Caco-2 (cell line): ENCODE results near the gene C17orf78. TPM values are rescaled to one million over a fixed set of nuclear protein-coding genes. Genes with fewer than 3 reads are reported as not detected.

ENCODE experiments used
- BruUV-seq: library from RNA; stranded (reverse); fragments of 400-500 nt; replicated peaks from 2 replicates; lab custom pipeline; 2021; lab: Mats Ljungman, UMichigan
- CTCF ChIA-PET: fragments of 300-600 bp; sonication (Branson Sonifier 250); formaldehyde crosslinking; loops from one replicate; lab custom pipeline; 2022; ENCODE audit warnings: antibody characterized with exemption; lab: Charles Lee
- POLR2A ChIA-PET: fragments of 300-600 bp; sonication (Branson Sonifier 250); formaldehyde crosslinking; loops from one replicate; lab custom pipeline; 2022; ENCODE audit warnings: antibody characterized with exemption; lab: Charles Lee
- DNase-seq, 2 experiments: peaks; one replicate each; pipeline versions ENCODE4 v3.0.0 to v3.0.0-alpha.2; 2020 to 2022
- H3K27me3 ChIP-seq: replicated peaks from 2 replicates; pipeline ENCODE4 v1.6.0; 2011; ENCODE audit warnings: low read length; ENCODE audit not compliant: control insufficient read depth, insufficient read depth
- H3K36me3 ChIP-seq: 2 replicates; pipeline ENCODE4 v1.5.1; 2011; ENCODE audit warnings: low read length; ENCODE audit not compliant: control insufficient read depth, insufficient read depth
- H3K4me1 ChIP-seq: fragments of 250-450 bp; sonication (Bioruptor Pico); 2 replicates; pipeline ENCODE4 v1.5.1; 2020; ENCODE audit warnings: mild to moderate bottlenecking
- H3K4me3 ChIP-seq: 2 replicates; pipeline ENCODE4 v1.5.1; 2011; ENCODE audit warnings: low read depth, mild to moderate bottlenecking, control low read depth, low read length
- H3K9me3 ChIP-seq: fragments of 250-450 bp; sonication (Bioruptor Pico); 2 replicates; pipeline ENCODE4 v1.5.1; 2020; ENCODE audit warnings: mild to moderate bottlenecking, moderate library complexity
- H3K27ac Mint-ChIP-seq: one replicate; pipeline ENCODE4 v1.8.0; 2022; ENCODE audit warnings: mixed read lengths; ENCODE audit not compliant: unreplicated experiment
- H3K27me3 Mint-ChIP-seq: one replicate; pipeline ENCODE4 v1.8.0; 2022; ENCODE audit warnings: mixed read lengths; ENCODE audit not compliant: insufficient read depth, unreplicated experiment
- H3K36me3 Mint-ChIP-seq: one replicate; pipeline ENCODE4 v1.8.0; 2022; ENCODE audit warnings: mild to moderate bottlenecking, mixed read lengths; ENCODE audit not compliant: insufficient read depth, unreplicated experiment
- H3K4me1 Mint-ChIP-seq: one replicate; pipeline ENCODE4 v1.8.0; 2022; ENCODE audit warnings: low read depth, mixed read lengths; ENCODE audit not compliant: unreplicated experiment
- H3K4me3 Mint-ChIP-seq: one replicate; pipeline ENCODE4 v1.8.0; 2022; ENCODE audit warnings: mild to moderate bottlenecking, moderate library complexity, mixed read lengths; ENCODE audit not compliant: unreplicated experiment
- H3K9me3 Mint-ChIP-seq: one replicate; pipeline ENCODE4 v1.8.0; 2022; ENCODE audit warnings: mixed read lengths; ENCODE audit not compliant: unreplicated experiment
- CTCF ChIP-seq, 2 experiments: fragments of 200-600 bp in 1 of 2; IDR thresholded peaks; 1 replicate in 1 of 2; 2 replicates in 1 of 2; pipeline versions ENCODE4 v1.5.1 to v1.8.0; 2011 to 2022; ENCODE audit warnings: antibody characterized with exemption in 1 of 2, control low read depth in 1 of 2, inconsistent platforms in 1 of 2, low read depth in 1 of 2, low read length in 1 of 2, mild to moderate bottlenecking in 1 of 2, moderate library complexity in 1 of 2; ENCODE audit not compliant: insufficient read depth in 1 of 2, severe bottlenecking in 1 of 2, unreplicated experiment in 1 of 2
- intact Hi-C: fragments of 100-400 bp; cut with micrococcal nuclease; formaldehyde crosslinking; loops from one replicate; pipeline ENCODE4 v1.10.0; 2022; ENCODE audit not compliant: unreplicated experiment
- total RNA-seq: library from RNA; stranded (reverse); gene quantifications from 2 replicates; pipeline ENCODE4 v1.2.3, GENCODE V29; 2022

Gene C17orf78
- total RNA-seq, 1 experiment from 2014 or later, result not detected

DNA sequence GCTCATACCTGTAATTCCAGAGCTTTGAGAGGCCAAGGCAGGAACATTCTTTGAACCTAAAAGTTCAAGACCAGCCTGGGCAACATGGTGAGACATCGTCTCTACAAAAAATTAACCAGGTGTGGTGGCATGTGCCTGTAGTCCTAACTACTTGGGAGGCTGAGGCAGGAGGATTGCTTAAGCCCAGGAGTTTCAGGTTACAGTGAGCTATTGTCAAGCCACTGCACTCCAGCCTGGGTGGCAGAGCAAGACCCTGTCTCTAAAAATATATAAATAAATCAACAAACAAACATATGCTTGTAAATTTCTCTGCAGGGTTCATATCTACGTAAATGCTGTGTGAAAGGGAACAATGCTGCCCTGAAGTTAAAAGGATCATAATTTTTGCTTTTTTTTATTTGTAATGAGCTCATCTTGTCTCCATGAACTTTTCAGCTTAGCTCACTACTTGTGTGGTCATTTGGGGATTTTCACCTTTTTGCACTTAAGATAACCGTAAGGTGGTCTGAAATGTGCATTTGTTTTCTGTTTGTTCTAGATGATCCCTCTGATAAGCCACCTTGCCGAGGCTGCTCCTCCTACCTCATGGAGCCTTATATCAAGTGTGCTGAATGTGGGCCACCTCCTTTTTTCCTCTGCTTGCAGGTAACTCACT is 47.3 kb downstream of the C17orf78 start:
- Mint-ChIP-seq H3K36me3 (peaks cover 63% of the 10 kb centered on the region), H3K4me3 (no peak overlapping the region), H3K9me3 (no peaks in the 10 kb centered on the region), H3K27ac (no peak overlapping the region), H3K4me1 (no peaks in the 10 kb centered on the region), H3K27me3 (no peaks in the 10 kb centered on the region)
- Histone ChIP-seq H3K4me1 (no peaks in the 10 kb centered on the region), H3K27me3 (no peaks in the 10 kb centered on the region), H3K9me3 (no peaks in the 10 kb centered on the region), H3K36me3 (peaks cover 2% of the 10 kb centered on the region), H3K4me3 (no peak overlapping the region)
- ChIA-PET POLR2A (no interaction called here), CTCF (interaction anchor here (0.7 to 1.6 kb wide), 3 partner anchors 15 to 64 kb away, joined by 3 to 7 read pairs (median 3); no protein-coding TSS in a partner anchor)
- intact Hi-C loops, result no loop called here
- TF ChIP-seq CTCF (IDR thresholded peaks at IDR 0.05; ENCODE audit: insufficient read depth in 1 of 2, low read depth in 1 of 2, low read length in 1 of 2, severe bottlenecking in 1 of 2, unreplicated experiment in 1 of 2), result no peak
- BruUV-seq, result no TSS peak
- no peak for DNase-seq

DNA sequence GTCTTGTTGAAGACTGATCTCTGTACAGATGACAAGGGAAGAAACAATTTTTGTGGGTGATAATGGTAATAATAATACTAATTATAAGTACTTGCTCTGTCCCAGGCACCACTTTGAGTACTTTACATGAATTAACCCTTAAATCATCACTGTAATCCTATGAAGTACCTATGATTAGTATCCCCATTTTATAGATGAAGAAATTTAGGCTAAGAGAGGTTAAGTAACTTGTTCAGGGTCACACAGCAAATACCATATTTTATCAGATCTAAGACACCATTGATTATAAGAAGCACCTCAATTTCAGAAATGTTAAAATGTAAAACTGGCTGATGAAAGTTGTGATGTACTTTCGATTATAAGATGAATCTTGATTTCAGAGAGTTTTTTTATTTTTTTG is 49.5 kb downstream of the C17orf78 start:
- H3K4me3 Mint-ChIP-seq, result no peak overlapping the region
- H3K36me3 Mint-ChIP-seq, result peaks cover 53% of the 10 kb centered on the region
- no peak for DNase-seq
- Histone ChIP-seq H3K9me3 (no peaks in the 10 kb centered on the region), H3K36me3 (peaks cover 2% of the 10 kb centered on the region), H3K4me1 (no peaks in the 10 kb centered on the region), H3K27me3 (no peaks in the 10 kb centered on the region), H3K4me3 (no peak overlapping the region)
- intact Hi-C loops, result no loop called here
- no peak for TF ChIP-seq CTCF (IDR thresholded peaks at IDR 0.05; ENCODE audit: insufficient read depth in 1 of 2, low read depth in 1 of 2, low read length in 1 of 2, severe bottlenecking in 1 of 2, unreplicated experiment in 1 of 2)
- H3K9me3 Mint-ChIP-seq, result no peaks in the 10 kb centered on the region
- H3K27ac Mint-ChIP-seq, result no peak overlapping the region
- no peaks in the 10 kb centered on the region for H3K27me3 Mint-ChIP-seq
- H3K4me1 Mint-ChIP-seq, result no peaks in the 10 kb centered on the region
- ChIA-PET POLR2A (interaction anchor here (0.6 kb wide), 2 partner anchors 67 to 1031 kb away, joined by 3 read pairs; no protein-coding TSS in a partner anchor), CTCF (no interaction called here)
- no TSS peak for BruUV-seq

GRCh38 chr17:37429039-37429438 is 53.3 kb downstream of the C17orf78 start:
- peaks cover 2% of the 10 kb centered on the region; the same call in 1 of the 2 replicates for H3K36me3 ChIP-seq
- intact Hi-C loops, result no loop called here
- no peaks in the 10 kb centered on the region for H3K27me3 ChIP-seq
- no peaks in the 10 kb centered on the region for H3K9me3 ChIP-seq
- no peak for TF ChIP-seq CTCF (IDR thresholded peaks at IDR 0.05; ENCODE audit: insufficient read depth in 1 of 2, low read depth in 1 of 2, low read length in 1 of 2, severe bottlenecking in 1 of 2, unreplicated experiment in 1 of 2)
- Mint-ChIP-seq H3K36me3 (peaks cover 64% of the 10 kb centered on the region), H3K27me3 (no peaks in the 10 kb centered on the region), H3K4me1 (no peaks in the 10 kb centered on the region), H3K9me3 (no peaks in the 10 kb centered on the region), H3K4me3 (no peak overlapping the region), H3K27ac (no peak overlapping the region)
- no peaks in the 10 kb centered on the region for H3K4me1 ChIP-seq
- POLR2A ChIA-PET, result no interaction called here
- CTCF ChIA-PET, result no interaction called here
- DNase-seq, result no peak
- no TSS peak for BruUV-seq
- no peak overlapping the region for H3K4me3 ChIP-seq
